Karpas-422 (cell line): ENCODE results near the gene SORCS2. TPM values are rescaled to one million over a fixed set of nuclear protein-coding genes. Genes with fewer than 3 reads are reported as not detected.

Source experiments
- DNase-seq: peaks from one replicate; pipeline ENCODE4 v3.0.0-alpha.2; 2015
- H2AFZ ChIP-seq: fragments of 200-600 bp; sonication (generic); 2 replicates; pipeline ENCODE4 v1.6.1; 2014; ENCODE audit warnings: antibody characterized with exemption, low read length, mixed read lengths
- H3K27ac ChIP-seq: fragments of 200-600 bp; sonication (generic); 2 replicates; pipeline ENCODE4 v1.5.1; 2014; ENCODE audit warnings: mild to moderate bottlenecking, low read length, moderate library complexity
- H3K27me3 ChIP-seq: fragments of 200-600 bp; sonication (generic); 2 replicates; pipeline ENCODE4 v1.6.1; 2014; ENCODE audit warnings: low read length, mixed read lengths
- H3K36me3 ChIP-seq: fragments of 200-600 bp; sonication (generic); 2 replicates; pipeline ENCODE4 v1.6.1; 2014; ENCODE audit warnings: low read length, mixed read lengths; ENCODE audit not compliant: insufficient read depth
- H3K4me1 ChIP-seq: fragments of 200-600 bp; sonication (generic); 2 replicates; pipeline ENCODE4 v1.6.1; 2014; ENCODE audit warnings: mild to moderate bottlenecking, low read length, mixed read lengths
- H3K4me2 ChIP-seq: fragments of 200-600 bp; sonication (generic); 2 replicates; pipeline ENCODE4 v1.6.1; 2014; ENCODE audit warnings: low read length, low read depth, mild to moderate bottlenecking; ENCODE audit not compliant: poor library complexity, severe bottlenecking
- H3K4me3 ChIP-seq: fragments of 200-600 bp; sonication (generic); 2 replicates; pipeline ENCODE4 v1.5.1; 2014; ENCODE audit warnings: mild to moderate bottlenecking, antibody characterized with exemption, low read length, mixed read lengths
- H3K79me2 ChIP-seq: fragments of 200-600 bp; sonication (generic); 2 replicates; pipeline ENCODE4 v1.6.1; 2014; ENCODE audit warnings: mild to moderate bottlenecking, low read length, mixed read lengths
- H3K9ac ChIP-seq: fragments of 200-600 bp; sonication (generic); 2 replicates; pipeline ENCODE4 v1.6.0; 2014; ENCODE audit warnings: low read length
- H3K9me2 ChIP-seq: fragments of 200-600 bp; sonication (generic), shearing (Covaris generic); replicated peaks from 2 replicates; pipeline ENCODE4 v1.6.0; 2014; ENCODE audit warnings: mild to moderate bottlenecking, low read length, moderate library complexity; ENCODE audit not compliant: insufficient read depth
- H3K9me3 ChIP-seq: fragments of 300-700, 200-600 bp; sonication (generic); 2 replicates; pipeline ENCODE4 v1.6.1; 2014; ENCODE audit warnings: low read length, mixed read lengths
- H4K20me1 ChIP-seq: fragments of 200-600 bp; sonication (generic); 2 replicates; pipeline ENCODE4 v1.6.1; 2014; ENCODE audit warnings: mild to moderate bottlenecking, antibody characterized with exemption, low read length, low read depth; ENCODE audit not compliant: insufficient read depth
- total RNA-seq: library from RNA; depleted of rRNA; stranded (reverse); fragments of >200 nt; shearing (Covaris generic); gene quantifications from 2 replicates; pipeline ENCODE4 v1.2.3, GENCODE V29; 2014; ENCODE audit warnings: low replicate concordance

SORCS2 gene
- total RNA-seq, 1 experiment from 2014 or later, result not detected

- H3K4me3 ChIP-seq, result no peak overlapping the region
- H3K4me1 ChIP-seq, result no peaks in the 10 kb centered on the region
- H3K27ac ChIP-seq, result no peak overlapping the region
- no peaks in the 10 kb centered on the region for H3K27me3 ChIP-seq
- no peaks in the 10 kb centered on the region for H3K9me2 ChIP-seq
- no peak for DNase-seq
- no peaks in the 10 kb centered on the region for H3K9me3 ChIP-seq
- H3K9ac ChIP-seq, result no peak overlapping the region
- H4K20me1 ChIP-seq, result peaks cover 10% of the 10 kb centered on the region; the same call in 1 of the 2 replicates
- no peaks in the 10 kb centered on the region for H3K79me2 ChIP-seq
- H2AFZ ChIP-seq, result no peak overlapping the region
- H3K36me3 ChIP-seq, result no peaks in the 10 kb centered on the region
- no peak overlapping the region for H3K4me2 ChIP-seq
Observed at GRCh38 chr4:7768736-7769135, 576.4 kb downstream of the SORCS2 start.

- no peak overlapping the region for H3K4me2 ChIP-seq
- H3K4me3 ChIP-seq, result no peak overlapping the region
- H3K4me1 ChIP-seq, result no peaks in the 10 kb centered on the region
- H3K36me3 ChIP-seq, result no peaks in the 10 kb centered on the region
- H3K9ac ChIP-seq, result no peak overlapping the region
- no peaks in the 10 kb centered on the region for H3K9me2 ChIP-seq
- peaks cover 10% of the 10 kb centered on the region; the same call in 1 of the 2 replicates for H4K20me1 ChIP-seq
- H2AFZ ChIP-seq, result no peak overlapping the region
- H3K27ac ChIP-seq, result no peak overlapping the region
- DNase-seq, result no peak
- no peaks in the 10 kb centered on the region for H3K79me2 ChIP-seq
- no peaks in the 10 kb centered on the region for H3K27me3 ChIP-seq
- H3K9me3 ChIP-seq, result no peaks in the 10 kb centered on the region
Observed at GRCh38 chr4:7769396-7770223, 577.3 kb downstream of the SORCS2 start.

- no peaks in the 10 kb centered on the region for H3K4me1 ChIP-seq
- H3K36me3 ChIP-seq, result no peaks in the 10 kb centered on the region
- H3K4me3 ChIP-seq, result no peak overlapping the region
- H3K9me2 ChIP-seq, result no peaks in the 10 kb centered on the region
- H3K4me2 ChIP-seq, result no peak overlapping the region
- no peak overlapping the region for H3K9ac ChIP-seq
- H3K27ac ChIP-seq, result no peak overlapping the region
- no peaks in the 10 kb centered on the region for H3K27me3 ChIP-seq
- no peak overlapping the region for H2AFZ ChIP-seq
- H3K79me2 ChIP-seq, result no peaks in the 10 kb centered on the region
- no peak for DNase-seq
- no peaks in the 10 kb centered on the region for H3K9me3 ChIP-seq
- peaks cover 10% of the 10 kb centered on the region; the same call in 1 of the 2 replicates for H4K20me1 ChIP-seq
Observed at GRCh38 chr4:7770224-7771050, 578.1 kb downstream of the SORCS2 start.

- H3K79me2 ChIP-seq, result no peaks in the 10 kb centered on the region
- H2AFZ ChIP-seq, result no peak overlapping the region
- H3K4me3 ChIP-seq, result no peak overlapping the region
- no peak overlapping the region for H3K9ac ChIP-seq
- no peaks in the 10 kb centered on the region for H3K27me3 ChIP-seq
- H3K9me3 ChIP-seq, result no peaks in the 10 kb centered on the region
- no peaks in the 10 kb centered on the region for H3K36me3 ChIP-seq
- no peaks in the 10 kb centered on the region for H3K9me2 ChIP-seq
- H4K20me1 ChIP-seq, result peaks cover 10% of the 10 kb centered on the region; the same call in 1 of the 2 replicates
- H3K4me1 ChIP-seq, result no peaks in the 10 kb centered on the region
- no peak overlapping the region for H3K27ac ChIP-seq
- H3K4me2 ChIP-seq, result no peak overlapping the region
- no peak for DNase-seq
Observed at GRCh38 chr4:7771056-7771455, 578.7 kb downstream of the SORCS2 start.

- Histone ChIP-seq H3K36me3 (no peaks in the 10 kb centered on the region), H3K4me2 (no peak overlapping the region), H2AFZ (no peak overlapping the region), H3K27me3 (no peaks in the 10 kb centered on the region), H3K9me2 (no peaks in the 10 kb centered on the region), H3K79me2 (no peaks in the 10 kb centered on the region), H3K27ac (no peak overlapping the region), H3K4me3 (no peak overlapping the region), H3K9me3 (no peaks in the 10 kb centered on the region), H4K20me1 (peaks cover 10% of the 10 kb centered on the region; the same call in 1 of the 2 replicates), H3K9ac (no peak overlapping the region), H3K4me1 (no peaks in the 10 kb centered on the region)
- no peak for DNase-seq
Observed at GRCh38 chr4:7771541-7772507, 579.5 kb downstream of the SORCS2 start.

GRCh38 chr4:7772711-7773385 lies 580.5 kb downstream of the SORCS2 start:
- H3K9ac ChIP-seq, result no peak overlapping the region

GRCh38 chr4:7773401-7774180 lies 581.3 kb downstream of the SORCS2 start:
- Histone ChIP-seq H3K79me2 (no peaks in the 10 kb centered on the region), H4K20me1 (peaks cover 10% of the 10 kb centered on the region; the same call in 1 of the 2 replicates), H3K27ac (no peak overlapping the region), H3K36me3 (no peaks in the 10 kb centered on the region), H3K9ac (no peak overlapping the region), H3K9me2 (no peaks in the 10 kb centered on the region), H3K9me3 (no peaks in the 10 kb centered on the region), H2AFZ (no peak overlapping the region), H3K4me3 (no peak overlapping the region), H3K4me1 (no peaks in the 10 kb centered on the region), H3K4me2 (no peak overlapping the region), H3K27me3 (no peaks in the 10 kb centered on the region)
- no peak for DNase-seq

More at GRCh38 chr4:7772711-7773385, 580.5 kb downstream of the SORCS2 start:
- H3K36me3 ChIP-seq, result no peaks in the 10 kb centered on the region
- DNase-seq, result no peak
- H2AFZ ChIP-seq, result no peak overlapping the region
- H3K79me2 ChIP-seq, result no peaks in the 10 kb centered on the region
- H3K9me2 ChIP-seq, result no peaks in the 10 kb centered on the region
- no peaks in the 10 kb centered on the region for H3K4me1 ChIP-seq
- H3K4me2 ChIP-seq, result no peak overlapping the region
- H3K4me3 ChIP-seq, result no peak overlapping the region
- H3K9me3 ChIP-seq, result no peaks in the 10 kb centered on the region
- H3K27ac ChIP-seq, result no peak overlapping the region
- H4K20me1 ChIP-seq, result peaks cover 10% of the 10 kb centered on the region; the same call in 1 of the 2 replicates
- no peaks in the 10 kb centered on the region for H3K27me3 ChIP-seq
